Tongue (tissue), 2 donors: ENCODE results near the gene COL10A1. TPM values are rescaled to one million over a fixed set of nuclear protein-coding genes. Genes with fewer than 3 reads are reported as not detected.

Experiments used
- DNase-seq: peaks from one replicate; pipeline ENCODE4 v3.0.0-alpha.2; 2015
- total RNA-seq: library from RNA; depleted of rRNA; stranded (reverse); fragments of >200 nt; gene quantifications from one replicate; pipeline ENCODE4 v1.2.3, GENCODE V29; 2014

The COL10A1 gene
- total RNA-seq, 1 donor from 2014 or later: not detected

GRCh38 chr6:116083052-116083451 is 42.9 kb downstream of the COL10A1 start:
- no peak for DNase-seq

- DNase-seq: no peak
Measured at GRCh38 chr6:116078945-116079344, 47.0 kb downstream of the COL10A1 start.

- no peak for DNase-seq
Measured at GRCh38 chr6:116078522-116078921, 47.4 kb downstream of the COL10A1 start.

- DNase-seq: no peak
Measured at GRCh38 chr6:116074732-116075390, 51.1 kb downstream of the COL10A1 start.

GRCh38 chr6:116073765-116074440 is 52.0 kb downstream of the COL10A1 start:
- DNase-seq: no peak

GRCh38 chr6:116072368-116072767 is 53.6 kb downstream of the COL10A1 start:
- DNase-seq: no peak

GRCh38 chr6:116070616-116071389 is 55.1 kb downstream of the COL10A1 start:
- DNase-seq: peak; percentile 44

- DNase-seq: peak; percentile 1
Measured at GRCh38 chr6:116070101-116070500, 55.8 kb downstream of the COL10A1 start.

Other genes starting within 250 kb of the COL10A1 start
- 2.7 TPM for gene FRK, start 65.2 kb downstream of the COL10A1 start, total RNA-seq
- gene NT5DC1, start 25.3 kb downstream of the COL10A1 start, total RNA-seq: 6.8 TPM
- gene TSPYL4, start 127.9 kb upstream of the COL10A1 start, total RNA-seq: 13.7 TPM
- gene TSPYL1, start 153.8 kb upstream of the COL10A1 start, total RNA-seq: 74.7 TPM
- 47.4 TPM for gene DSE, start 244.8 kb upstream of the COL10A1 start, total RNA-seq